HG03135 (cell line): ENCODE results near the gene SASH1.

ENCODE experiments used
- ATAC-seq: cut with Tn5 transposase; IDR thresholded peaks from one replicate; pipeline ENCODE4 v1.9.1; 2021; ENCODE audit warnings: mild to moderate bottlenecking, moderate library complexity; ENCODE audit not compliant: unreplicated experiment

SASH1 gene

DNA sequence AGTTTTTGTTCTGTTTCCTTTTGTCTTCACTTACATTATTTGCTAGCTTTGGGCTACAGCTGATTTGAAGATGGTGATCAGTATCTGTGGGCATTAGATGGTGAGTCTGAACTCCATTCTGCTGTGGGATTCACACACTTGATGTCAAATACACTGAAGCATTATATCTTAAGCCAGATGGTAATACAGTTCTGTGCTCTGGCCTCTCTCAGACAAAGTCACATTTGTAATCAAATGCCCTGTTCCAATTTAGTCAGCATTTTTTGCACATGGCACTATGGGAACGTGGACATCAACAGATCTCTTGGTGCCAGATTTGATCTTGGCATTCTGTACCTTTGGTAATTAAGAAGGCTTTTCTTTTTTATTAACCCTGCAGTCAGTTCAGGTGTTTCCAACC is 56.0 kb downstream of the SASH1 start:
- ATAC-seq = no peak

DNA sequence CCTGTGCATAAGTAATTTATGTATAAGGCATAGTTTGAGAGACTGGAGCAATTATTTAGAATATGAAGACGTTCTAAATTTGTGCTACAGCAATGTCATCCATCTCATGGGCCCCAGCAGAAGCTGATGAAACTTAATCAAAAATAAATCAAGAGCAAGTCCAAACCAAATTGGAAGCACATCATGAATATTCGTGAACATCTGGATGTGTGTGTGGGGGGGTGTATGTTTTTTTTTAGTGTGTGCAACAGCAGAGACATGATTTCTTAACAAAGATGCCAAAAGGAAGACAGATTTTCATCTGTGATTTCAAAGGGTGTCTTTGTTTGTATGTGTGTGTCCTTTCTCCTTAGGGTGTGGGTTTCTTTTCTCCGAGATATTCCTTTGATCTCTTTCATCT is 58.9 kb downstream of the SASH1 start:
- ATAC-seq = no peak

- no peak for ATAC-seq
Measured at GRCh38 chr6:148404456-148405054, 61.9 kb downstream of the SASH1 start.

DNA sequence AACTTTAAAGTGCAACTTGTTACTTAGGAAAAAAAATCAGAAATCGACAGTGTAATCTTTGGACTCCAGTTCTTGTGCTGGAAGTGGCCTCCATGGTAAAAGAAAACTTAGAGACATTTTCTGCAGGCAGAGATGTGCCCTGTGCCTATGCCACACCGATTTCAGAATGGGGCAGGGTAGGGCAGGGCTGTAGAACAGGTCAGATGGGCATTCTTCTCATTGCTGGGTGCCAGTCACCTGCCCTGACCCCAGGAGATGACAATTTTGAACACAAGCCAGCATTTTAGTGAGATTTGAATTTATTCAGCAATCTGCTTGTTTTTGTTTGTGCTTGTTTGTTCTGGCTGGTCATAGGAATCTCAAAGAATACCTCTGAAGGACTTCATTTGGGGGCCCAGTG is 63.3 kb downstream of the SASH1 start:
- no peak for ATAC-seq

DNA sequence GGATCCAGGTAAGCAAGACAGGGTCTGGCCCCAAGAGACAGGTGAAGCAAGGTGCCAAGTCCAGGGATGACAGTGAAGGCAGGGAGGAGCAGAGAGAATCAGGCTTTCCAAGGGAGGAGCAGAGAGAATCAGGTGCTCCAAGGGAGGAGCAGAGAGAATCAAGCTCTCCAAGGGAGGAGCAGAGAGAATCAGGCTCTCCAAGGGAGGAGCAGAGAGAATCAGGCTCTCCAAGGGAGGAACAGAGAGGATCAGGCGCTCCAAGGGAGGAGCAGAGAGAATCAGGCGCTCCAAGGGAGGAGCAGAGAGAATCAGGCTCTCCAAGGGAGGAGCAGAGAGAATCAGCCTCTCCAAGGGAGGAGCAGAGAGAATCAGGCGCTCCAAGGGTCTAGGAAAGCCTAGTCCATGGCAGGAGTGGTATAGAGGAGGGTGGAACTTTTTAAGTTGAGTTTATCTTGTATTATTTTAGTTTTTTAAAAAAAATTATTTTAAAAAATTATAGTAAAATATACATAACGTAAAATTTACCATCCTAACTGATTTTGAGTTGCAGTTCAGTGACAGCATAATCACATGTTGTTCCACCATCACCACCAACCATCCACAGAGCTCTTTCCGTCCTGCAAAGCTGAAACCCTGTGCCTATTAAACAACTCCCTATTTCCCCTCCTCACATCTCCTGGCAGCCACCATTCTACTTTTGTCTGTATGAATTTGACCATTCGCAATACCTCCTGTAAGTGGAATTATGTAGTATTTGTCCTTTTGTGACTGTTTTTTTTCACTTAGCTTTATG is 64.1 kb downstream of the SASH1 start:
- ATAC-seq = no peak

GRCh38 chr6:148407372-148407771 is 64.7 kb downstream of the SASH1 start:
- no peak for ATAC-seq

GRCh38 chr6:148413321-148414091 is 70.9 kb downstream of the SASH1 start:
- no peak for ATAC-seq

DNA sequence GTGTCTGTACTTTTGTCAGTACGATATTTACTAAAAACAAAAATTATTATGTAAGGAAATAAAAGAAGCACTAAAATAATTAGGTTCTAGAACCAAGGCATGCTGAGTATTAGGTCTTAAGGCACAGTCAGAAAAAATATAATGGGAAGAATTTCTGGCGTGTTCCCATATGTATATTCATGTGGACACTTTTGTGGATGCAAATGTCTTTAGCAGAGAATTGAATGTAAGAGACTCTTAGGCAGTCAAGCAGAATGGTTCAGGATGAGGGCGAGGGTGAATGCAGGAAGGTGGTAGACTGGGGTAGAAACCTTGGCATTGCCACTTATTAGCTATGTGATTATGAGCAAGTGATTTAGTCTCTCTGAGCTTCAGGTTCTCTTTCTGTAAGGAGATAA is 71.5 kb downstream of the SASH1 start:
- ATAC-seq = no peak

GRCh38 chr6:148414836-148415235 is 72.2 kb downstream of the SASH1 start:
- no peak for ATAC-seq

GRCh38 chr6:148415511-148416260 is 73.0 kb downstream of the SASH1 start:
- ATAC-seq = no peak

DNA sequence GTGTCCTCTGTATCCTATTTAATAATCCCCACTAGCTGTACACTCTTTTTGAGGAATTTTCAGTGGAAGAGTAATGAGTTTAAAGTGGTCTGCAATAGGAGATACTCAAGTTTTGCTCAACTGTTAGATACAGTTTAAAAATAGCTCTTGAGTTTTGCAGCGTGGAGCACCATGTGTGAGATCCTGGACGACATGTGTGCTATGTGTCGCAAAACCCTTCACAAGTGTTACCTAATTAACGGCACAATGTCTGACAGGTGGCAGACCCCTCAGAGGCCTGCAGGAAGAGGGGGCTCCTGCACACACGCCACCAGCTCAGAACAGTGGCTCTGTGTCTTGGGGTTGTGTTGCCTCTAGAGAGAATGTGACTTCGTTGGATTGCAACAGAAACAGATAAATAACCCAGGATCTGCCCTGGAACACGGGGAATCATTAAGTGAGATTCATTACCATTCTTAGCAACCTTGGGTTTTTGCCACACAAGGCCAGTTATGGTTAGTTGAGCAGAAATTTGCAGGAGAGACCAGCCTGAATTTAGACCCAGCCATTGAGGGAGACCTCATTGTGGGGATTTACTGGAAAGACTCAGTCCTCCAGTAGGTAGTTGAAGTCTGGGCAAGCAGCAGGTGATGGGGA is 73.8 kb downstream of the SASH1 start:
- ATAC-seq = no peak

- ATAC-seq = no peak
Measured at GRCh38 chr6:148417045-148417444, 74.4 kb downstream of the SASH1 start.

GRCh38 chr6:148419430-148419829 is 76.8 kb downstream of the SASH1 start:
- ATAC-seq = no peak

DNA sequence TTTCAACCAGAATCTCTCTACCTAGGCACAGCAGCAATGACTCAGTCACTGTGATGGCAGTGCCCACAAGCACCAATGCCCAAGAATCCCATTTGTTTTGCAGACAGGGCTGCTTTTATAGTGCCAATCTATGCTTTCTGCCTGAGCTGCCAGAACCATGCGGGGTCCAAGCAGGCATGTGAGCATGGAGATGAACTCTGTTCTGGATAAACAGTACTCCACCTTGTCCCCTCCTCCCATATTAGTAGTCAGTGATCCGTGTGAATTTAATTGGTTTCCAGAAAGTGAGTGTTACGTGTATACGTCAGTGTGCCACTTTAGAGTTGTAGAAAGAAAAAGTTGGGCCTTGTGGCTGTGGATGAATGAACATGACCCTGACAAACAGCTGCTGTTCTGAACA is 79.4 kb downstream of the SASH1 start:
- ATAC-seq = no peak

DNA sequence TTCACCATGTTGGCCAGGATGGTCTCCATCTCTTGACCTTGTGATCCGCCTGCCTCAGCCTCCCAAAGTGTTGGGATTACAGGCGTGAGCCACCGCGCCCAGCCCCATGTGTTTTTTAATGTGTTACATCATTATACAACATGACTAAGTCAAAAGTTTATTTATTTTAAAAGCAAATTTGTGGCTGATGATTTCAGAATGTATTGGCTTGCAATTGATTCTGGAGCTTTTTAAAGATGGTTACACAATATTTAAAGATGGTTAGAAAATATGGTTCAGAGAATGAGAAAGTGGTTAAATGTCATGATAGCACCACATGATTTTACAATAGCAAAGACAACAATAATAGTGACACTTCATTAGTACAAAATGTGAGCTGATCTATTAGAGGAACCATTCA is 80.5 kb downstream of the SASH1 start:
- ATAC-seq = no peak

DNA sequence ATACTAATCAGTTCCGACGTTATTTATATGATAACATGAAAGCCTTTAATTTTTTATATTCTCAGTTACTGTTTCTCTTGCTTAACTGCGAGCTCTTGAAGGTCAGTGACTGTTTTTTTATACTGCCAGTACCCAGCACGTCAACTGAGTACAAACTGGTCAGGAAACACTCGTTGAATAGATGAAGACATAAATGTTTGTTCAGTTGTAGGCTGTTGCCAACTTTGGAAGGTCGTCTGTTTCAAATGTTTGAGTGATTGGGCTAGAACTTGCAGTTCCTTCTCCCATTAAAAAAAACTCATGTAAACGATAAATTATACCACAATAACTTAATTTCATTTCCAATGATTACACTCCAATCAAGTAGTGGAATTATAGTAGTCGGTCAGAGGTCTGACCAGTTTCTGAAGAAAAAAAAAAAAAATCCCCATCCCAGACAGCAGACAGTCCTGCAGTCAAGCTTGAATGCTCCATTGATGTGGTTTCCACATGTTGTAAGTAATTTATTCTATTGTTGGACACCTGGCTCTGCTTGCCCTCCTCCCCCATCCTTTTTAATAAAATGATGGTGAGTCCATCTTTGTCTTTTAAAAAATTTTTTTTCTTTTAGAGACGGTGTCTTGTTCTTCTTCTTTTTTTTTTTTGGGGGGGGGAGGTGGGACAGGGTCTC is 81.1 kb downstream of the SASH1 start:
- ATAC-seq = no peak

- ATAC-seq = no peak
Measured at GRCh38 chr6:148425443-148425842, 82.8 kb downstream of the SASH1 start.

GRCh38 chr6:148426317-148426977 is 83.8 kb downstream of the SASH1 start:
- ATAC-seq = no peak

DNA sequence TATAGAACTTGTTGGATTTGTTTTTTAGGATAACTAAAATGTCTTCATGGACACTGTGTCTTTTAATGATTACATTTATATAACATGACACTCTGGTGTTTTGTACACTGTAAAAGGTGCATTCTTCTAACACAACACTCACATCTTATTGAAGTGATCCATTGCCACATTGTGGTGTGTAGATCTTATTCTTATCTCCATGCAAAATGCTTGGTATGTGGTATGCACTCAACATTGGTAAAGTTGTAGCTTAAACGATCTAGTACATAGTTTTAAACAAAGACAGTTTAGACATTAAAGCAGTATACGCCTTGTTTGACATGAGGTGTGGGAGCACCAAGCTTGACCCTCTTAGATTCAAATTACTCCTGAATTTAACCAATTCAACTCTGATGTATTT is 84.7 kb downstream of the SASH1 start:
- no peak for ATAC-seq

- ATAC-seq = no peak
Measured at GRCh38 chr6:148429423-148429822, 86.8 kb downstream of the SASH1 start.
